GM18498 (cell line): Measurements from ENCODE around the gene SEMA4C.
A peak's percentile ranks its signal among the peaks of the same experiment; 100 is the strongest.
"Not testable (repeated sequence)": the region's sequence is repeated elsewhere in the genome, so short reads cannot be mapped to it uniquely, and the experiment has no call there.

ENCODE experiments used
- ATAC-seq: cut with Tn5 transposase; IDR thresholded peaks from one replicate; pipeline ENCODE4 v1.9.1; 2021; ENCODE audit warnings: mild to moderate bottlenecking, moderate library complexity; ENCODE audit not compliant: unreplicated experiment

Gene SEMA4C

GRCh38 chr2:96866986-96867755 is 2.7 kb downstream of the SEMA4C start:
- ATAC-seq = no peak

- no peak for ATAC-seq
These were observed 3.3 kb downstream of the SEMA4C start for GRCh38 chr2:96866586-96866985.

GRCh38 chr2:96866149-96866548 is 3.7 kb downstream of the SEMA4C start:
- ATAC-seq = no peak

GRCh38 chr2:96865654-96866053 is 4.2 kb downstream of the SEMA4C start:
- no peak for ATAC-seq

GRCh38 chr2:96864343-96865091 is 5.4 kb downstream of the SEMA4C start:
- no peak for ATAC-seq

GRCh38 chr2:96863575-96864342 is 6.1 kb downstream of the SEMA4C start:
- ATAC-seq = no peak

- not testable (repeated sequence) for ATAC-seq
These were observed 6.8 kb downstream of the SEMA4C start for GRCh38 chr2:96863056-96863455.

- ATAC-seq = no peak
These were observed 8.8 kb downstream of the SEMA4C start for GRCh38 chr2:96861074-96861473.

- no peak for ATAC-seq
These were observed 9.5 kb downstream of the SEMA4C start for GRCh38 chr2:96860065-96861029.

- ATAC-seq = no peak
These were observed 10.2 kb downstream of the SEMA4C start for GRCh38 chr2:96859681-96860064.

GRCh38 chr2:96859099-96859649 is 10.7 kb downstream of the SEMA4C start:
- ATAC-seq = no peak

GRCh38 chr2:96857667-96858372 is 12.1 kb downstream of the SEMA4C start, which contains the start of gene ANKRD39:
Gene ANKRD39, minus strand, starts transcription at chr2:96858016. Its CDS starts 29 bp downstream, at chr2:96857987.
- ATAC-seq = peak; percentile 94

GRCh38 chr2:96856776-96857666 is 12.9 kb downstream of the SEMA4C start:
- ATAC-seq = peak; percentile 18

- no peak for ATAC-seq
These were observed 16.6 kb downstream of the SEMA4C start for GRCh38 chr2:96853321-96853720.

- ATAC-seq = no peak
These were observed 17.2 kb downstream of the SEMA4C start for GRCh38 chr2:96852667-96853066.

- no peak for ATAC-seq
These were observed 21.6 kb downstream of the SEMA4C start for GRCh38 chr2:96848264-96848663.

GRCh38 chr2:96847586-96847985 is 22.3 kb downstream of the SEMA4C start:
- no peak for ATAC-seq

GRCh38 chr2:96846825-96847224 is 23.1 kb downstream of the SEMA4C start:
- no peak for ATAC-seq
